ENCODE results near the gene FOXE3. TPM values are rescaled to one million over a fixed set of nuclear protein-coding genes. Genes with fewer than 3 reads are reported as not detected.

Gene FOXE3
- total and polyA plus RNA-seq, 2 of the 8 experiments (the other 6 are each of a cell fraction or from before 2014, with no cell fraction given): 0.18 TPM; not detected in 1

DNA sequence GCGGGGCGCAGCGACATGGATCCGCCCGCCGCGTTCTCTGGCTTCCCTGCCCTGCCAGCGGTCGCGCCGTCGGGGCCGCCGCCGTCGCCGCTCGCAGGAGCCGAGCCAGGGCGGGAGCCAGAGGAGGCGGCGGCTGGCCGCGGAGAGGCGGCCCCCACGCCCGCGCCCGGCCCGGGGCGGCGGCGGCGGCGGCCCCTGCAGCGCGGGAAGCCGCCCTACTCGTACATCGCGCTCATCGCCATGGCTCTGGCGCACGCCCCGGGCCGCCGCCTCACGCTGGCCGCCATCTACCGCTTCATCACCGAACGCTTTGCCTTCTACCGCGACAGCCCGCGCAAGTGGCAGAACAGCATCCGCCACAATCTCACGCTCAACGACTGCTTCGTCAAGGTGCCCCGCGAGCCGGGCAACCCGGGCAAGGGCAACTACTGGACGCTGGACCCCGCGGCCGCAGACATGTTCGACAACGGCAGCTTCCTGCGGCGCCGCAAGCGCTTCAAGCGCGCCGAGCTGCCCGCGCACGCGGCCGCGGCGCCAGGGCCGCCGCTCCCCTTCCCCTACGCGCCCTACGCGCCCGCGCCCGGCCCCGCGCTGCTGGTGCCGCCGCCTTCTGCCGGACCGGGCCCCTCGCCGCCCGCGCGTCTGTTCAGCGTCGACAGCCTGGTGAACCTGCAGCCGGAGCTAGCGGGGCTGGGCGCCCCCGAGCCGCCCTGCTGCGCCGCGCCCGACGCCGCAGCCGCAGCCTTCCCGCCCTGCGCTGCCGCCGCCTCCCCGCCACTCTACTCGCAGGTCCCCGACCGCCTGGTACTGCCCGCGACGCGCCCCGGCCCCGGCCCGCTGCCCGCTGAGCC is 459 bp downstream of the FOXE3 start (continued):
- TF ChIP-seq, protein P1, sequence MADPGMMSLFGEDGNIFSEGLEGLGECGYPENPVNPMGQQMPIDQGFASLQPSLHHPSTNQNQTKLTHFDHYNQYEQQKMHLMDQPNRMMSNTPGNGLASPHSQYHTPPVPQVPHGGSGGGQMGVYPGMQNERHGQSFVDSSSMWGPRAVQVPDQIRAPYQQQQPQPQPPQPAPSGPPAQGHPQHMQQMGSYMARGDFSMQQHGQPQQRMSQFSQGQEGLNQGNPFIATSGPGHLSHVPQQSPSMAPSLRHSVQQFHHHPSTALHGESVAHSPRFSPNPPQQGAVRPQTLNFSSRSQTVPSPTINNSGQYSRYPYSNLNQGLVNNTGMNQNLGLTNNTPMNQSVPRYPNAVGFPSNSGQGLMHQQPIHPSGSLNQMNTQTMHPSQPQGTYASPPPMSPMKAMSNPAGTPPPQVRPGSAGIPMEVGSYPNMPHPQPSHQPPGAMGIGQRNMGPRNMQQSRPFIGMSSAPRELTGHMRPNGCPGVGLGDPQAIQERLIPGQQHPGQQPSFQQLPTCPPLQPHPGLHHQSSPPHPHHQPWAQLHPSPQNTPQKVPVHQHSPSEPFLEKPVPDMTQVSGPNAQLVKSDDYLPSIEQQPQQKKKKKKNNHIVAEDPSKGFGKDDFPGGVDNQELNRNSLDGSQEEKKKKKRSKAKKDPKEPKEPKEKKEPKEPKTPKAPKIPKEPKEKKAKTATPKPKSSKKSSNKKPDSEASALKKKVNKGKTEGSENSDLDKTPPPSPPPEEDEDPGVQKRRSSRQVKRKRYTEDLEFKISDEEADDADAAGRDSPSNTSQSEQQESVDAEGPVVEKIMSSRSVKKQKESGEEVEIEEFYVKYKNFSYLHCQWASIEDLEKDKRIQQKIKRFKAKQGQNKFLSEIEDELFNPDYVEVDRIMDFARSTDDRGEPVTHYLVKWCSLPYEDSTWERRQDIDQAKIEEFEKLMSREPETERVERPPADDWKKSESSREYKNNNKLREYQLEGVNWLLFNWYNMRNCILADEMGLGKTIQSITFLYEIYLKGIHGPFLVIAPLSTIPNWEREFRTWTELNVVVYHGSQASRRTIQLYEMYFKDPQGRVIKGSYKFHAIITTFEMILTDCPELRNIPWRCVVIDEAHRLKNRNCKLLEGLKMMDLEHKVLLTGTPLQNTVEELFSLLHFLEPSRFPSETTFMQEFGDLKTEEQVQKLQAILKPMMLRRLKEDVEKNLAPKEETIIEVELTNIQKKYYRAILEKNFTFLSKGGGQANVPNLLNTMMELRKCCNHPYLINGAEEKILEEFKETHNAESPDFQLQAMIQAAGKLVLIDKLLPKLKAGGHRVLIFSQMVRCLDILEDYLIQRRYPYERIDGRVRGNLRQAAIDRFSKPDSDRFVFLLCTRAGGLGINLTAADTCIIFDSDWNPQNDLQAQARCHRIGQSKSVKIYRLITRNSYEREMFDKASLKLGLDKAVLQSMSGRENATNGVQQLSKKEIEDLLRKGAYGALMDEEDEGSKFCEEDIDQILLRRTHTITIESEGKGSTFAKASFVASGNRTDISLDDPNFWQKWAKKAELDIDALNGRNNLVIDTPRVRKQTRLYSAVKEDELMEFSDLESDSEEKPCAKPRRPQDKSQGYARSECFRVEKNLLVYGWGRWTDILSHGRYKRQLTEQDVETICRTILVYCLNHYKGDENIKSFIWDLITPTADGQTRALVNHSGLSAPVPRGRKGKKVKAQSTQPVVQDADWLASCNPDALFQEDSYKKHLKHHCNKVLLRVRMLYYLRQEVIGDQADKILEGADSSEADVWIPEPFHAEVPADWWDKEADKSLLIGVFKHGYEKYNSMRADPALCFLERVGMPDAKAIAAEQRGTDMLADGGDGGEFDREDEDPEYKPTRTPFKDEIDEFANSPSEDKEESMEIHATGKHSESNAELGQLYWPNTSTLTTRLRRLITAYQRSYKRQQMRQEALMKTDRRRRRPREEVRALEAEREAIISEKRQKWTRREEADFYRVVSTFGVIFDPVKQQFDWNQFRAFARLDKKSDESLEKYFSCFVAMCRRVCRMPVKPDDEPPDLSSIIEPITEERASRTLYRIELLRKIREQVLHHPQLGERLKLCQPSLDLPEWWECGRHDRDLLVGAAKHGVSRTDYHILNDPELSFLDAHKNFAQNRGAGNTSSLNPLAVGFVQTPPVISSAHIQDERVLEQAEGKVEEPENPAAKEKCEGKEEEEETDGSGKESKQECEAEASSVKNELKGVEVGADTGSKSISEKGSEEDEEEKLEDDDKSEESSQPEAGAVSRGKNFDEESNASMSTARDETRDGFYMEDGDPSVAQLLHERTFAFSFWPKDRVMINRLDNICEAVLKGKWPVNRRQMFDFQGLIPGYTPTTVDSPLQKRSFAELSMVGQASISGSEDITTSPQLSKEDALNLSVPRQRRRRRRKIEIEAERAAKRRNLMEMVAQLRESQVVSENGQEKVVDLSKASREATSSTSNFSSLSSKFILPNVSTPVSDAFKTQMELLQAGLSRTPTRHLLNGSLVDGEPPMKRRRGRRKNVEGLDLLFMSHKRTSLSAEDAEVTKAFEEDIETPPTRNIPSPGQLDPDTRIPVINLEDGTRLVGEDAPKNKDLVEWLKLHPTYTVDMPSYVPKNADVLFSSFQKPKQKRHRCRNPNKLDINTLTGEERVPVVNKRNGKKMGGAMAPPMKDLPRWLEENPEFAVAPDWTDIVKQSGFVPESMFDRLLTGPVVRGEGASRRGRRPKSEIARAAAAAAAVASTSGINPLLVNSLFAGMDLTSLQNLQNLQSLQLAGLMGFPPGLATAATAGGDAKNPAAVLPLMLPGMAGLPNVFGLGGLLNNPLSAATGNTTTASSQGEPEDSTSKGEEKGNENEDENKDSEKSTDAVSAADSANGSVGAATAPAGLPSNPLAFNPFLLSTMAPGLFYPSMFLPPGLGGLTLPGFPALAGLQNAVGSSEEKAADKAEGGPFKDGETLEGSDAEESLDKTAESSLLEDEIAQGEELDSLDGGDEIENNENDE (IDR thresholded peaks at IDR 0.05; ENCODE audit: insufficient replicate concordance, low read length): no peak
- TF ChIP-seq, protein P2, sequence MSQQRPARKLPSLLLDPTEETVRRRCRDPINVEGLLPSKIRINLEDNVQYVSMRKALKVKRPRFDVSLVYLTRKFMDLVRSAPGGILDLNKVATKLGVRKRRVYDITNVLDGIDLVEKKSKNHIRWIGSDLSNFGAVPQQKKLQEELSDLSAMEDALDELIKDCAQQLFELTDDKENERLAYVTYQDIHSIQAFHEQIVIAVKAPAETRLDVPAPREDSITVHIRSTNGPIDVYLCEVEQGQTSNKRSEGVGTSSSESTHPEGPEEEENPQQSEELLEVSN (IDR thresholded peaks at IDR 0.05): peak; percentile 55
- no peak for TF ChIP-seq SIRT6 (IDR thresholded peaks at IDR 0.05; ENCODE audit: low read length)
- no peak for TF ChIP-seq RNF2 (IDR thresholded peaks at IDR 0.05; ENCODE audit: borderline replicate concordance, low read depth, low read length, missing control alignments, poor library complexity, severe bottlenecking)
- TF ChIP-seq, protein P3, sequence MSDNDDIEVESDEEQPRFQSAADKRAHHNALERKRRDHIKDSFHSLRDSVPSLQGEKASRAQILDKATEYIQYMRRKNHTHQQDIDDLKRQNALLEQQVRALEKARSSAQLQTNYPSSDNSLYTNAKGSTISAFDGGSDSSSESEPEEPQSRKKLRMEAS (IDR thresholded peaks at IDR 0.05): peak; percentile 62; the same call in 1 of the 2 replicates
- no peak for TF ChIP-seq RFX5 (IDR thresholded peaks at IDR 0.05; ENCODE audit: borderline replicate concordance, low read depth, low read length)
- TF ChIP-seq JUN (IDR thresholded peaks at IDR 0.05; ENCODE audit: low read depth, low read length): no peak
- TF ChIP-seq KDM4A (IDR thresholded peaks at IDR 0.05; ENCODE audit: low read depth, low read length, severe bottlenecking): peak; percentile 64

All from H1 (cell line).